GM13976 (cell line): ENCODE measurements around the gene LSS.

Experiments
- DNase-seq: peaks from one replicate; pipeline ENCODE4 v3.0.0; 2012; ENCODE audit warnings: low spot score
- in situ Hi-C: fragments of 300-500 bp; cut with MboI; formaldehyde crosslinking; loops from one replicate; pipeline ENCODE4 v1.12.0; 2022; ENCODE audit warnings: low sequenced_read_pairs, mixed read lengths, inconsistent platforms; ENCODE audit not compliant: unreplicated experiment
- TF ChIP-seq, protein P1 (sequence below): IDR thresholded peaks from 2 replicates; pipeline ENCODE4 v1.5.1; 2012; ENCODE audit warnings: borderline replicate concordance, mild to moderate bottlenecking; ENCODE audit not compliant: insufficient read depth; ENCODE audit errors: extremely low read depth, missing control alignments, control extremely low read depth

The LSS gene

GRCh38 chr21:46239817-46240325 is 11.3 kb upstream of the LSS start:
- TF ChIP-seq, protein P1, sequence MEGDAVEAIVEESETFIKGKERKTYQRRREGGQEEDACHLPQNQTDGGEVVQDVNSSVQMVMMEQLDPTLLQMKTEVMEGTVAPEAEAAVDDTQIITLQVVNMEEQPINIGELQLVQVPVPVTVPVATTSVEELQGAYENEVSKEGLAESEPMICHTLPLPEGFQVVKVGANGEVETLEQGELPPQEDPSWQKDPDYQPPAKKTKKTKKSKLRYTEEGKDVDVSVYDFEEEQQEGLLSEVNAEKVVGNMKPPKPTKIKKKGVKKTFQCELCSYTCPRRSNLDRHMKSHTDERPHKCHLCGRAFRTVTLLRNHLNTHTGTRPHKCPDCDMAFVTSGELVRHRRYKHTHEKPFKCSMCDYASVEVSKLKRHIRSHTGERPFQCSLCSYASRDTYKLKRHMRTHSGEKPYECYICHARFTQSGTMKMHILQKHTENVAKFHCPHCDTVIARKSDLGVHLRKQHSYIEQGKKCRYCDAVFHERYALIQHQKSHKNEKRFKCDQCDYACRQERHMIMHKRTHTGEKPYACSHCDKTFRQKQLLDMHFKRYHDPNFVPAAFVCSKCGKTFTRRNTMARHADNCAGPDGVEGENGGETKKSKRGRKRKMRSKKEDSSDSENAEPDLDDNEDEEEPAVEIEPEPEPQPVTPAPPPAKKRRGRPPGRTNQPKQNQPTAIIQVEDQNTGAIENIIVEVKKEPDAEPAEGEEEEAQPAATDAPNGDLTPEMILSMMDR, result no peak
- in situ Hi-C loops, result no loop called here
- no peak for DNase-seq

- TF ChIP-seq, protein P1, result no peak
- DNase-seq, result no peak
- in situ Hi-C loops, result no loop called here
These were observed 8.9 kb upstream of the LSS start for GRCh38 chr21:46237474-46237873.

DNA sequence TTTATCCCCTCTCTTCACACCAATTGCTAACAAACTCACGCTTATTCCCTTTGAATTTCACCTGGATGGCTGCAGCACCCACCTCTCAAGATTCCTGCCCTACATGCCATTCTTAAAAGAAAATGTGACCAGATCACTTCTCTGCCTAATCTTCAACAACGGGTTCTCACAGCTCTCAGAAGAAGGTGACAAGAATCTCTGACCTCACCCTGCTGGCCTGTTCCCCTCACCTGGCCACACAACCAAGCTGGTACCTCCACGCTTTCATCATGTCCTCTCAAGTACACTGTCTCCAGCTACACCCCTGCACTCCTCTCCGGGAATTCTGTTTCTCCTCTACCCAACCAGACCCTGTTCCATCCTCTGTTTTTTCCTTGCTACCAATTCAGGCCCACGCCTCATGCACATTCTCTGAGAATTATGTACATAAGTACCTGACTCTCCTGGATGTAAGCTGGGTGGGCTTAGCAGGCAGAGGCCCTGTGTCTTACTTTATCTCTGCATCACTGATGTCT is 5.9 kb upstream of the LSS start:
- TF ChIP-seq, protein P1, result no peak
- in situ Hi-C loops, result no loop called here
- no peak for DNase-seq

- no peak for DNase-seq
- TF ChIP-seq, protein P1, result no peak
- in situ Hi-C loops, result no loop called here
These were observed 1.3 kb upstream of the LSS start for GRCh38 chr21:46229923-46230260.

- TF ChIP-seq, protein P1, result peak; percentile 48
- in situ Hi-C loops, result no loop called here
- peak; percentile 68 for DNase-seq
These were observed 754 bp upstream of the LSS start for GRCh38 chr21:46229133-46229922.

DNA sequence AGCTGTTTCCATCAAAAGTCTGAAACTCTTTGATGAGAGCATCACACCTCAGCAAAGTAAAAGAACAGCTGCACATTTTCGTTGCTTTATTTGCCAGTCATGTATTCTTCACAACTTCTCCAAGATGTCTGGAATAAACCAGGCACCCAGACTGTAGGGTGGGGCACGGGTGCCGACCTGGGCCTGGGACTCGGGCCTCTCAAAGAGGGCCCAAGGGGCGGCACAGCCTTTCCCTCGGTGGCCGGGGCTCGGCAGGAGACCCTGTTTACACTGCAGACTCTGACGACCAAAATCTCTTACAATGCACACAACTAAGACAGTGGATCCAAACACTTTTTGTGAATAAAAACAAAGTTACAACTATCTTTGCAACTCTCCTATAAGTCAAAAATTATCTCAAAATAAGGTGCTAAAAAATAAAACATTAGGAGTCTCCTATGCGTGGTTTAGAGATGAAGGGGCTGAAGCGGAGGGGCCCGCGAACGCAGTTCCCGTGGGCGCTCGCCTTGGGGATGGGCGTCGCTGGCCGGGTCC is 696 bp downstream of the LSS start:
- in situ Hi-C loops, result no loop called here
- TF ChIP-seq, protein P1, result no peak

More for the DNA sequence above, 696 bp downstream of the LSS start:
- peak; percentile 22 for DNase-seq
